ENCODE data around the gene ADK.
"Not testable (repeated sequence)": the region's sequence is repeated elsewhere in the genome, so short reads cannot be mapped to it uniquely, and the experiment has no call there.

The ADK gene

GRCh38 chr10:74146980-74147379, 4.0 kb upstream of the ADK start:
- not testable (repeated sequence) for DNase-seq

- peak in 4 of 5 donors; percentile 77 to 84 (median 80) for DNase-seq
Observed at GRCh38 chr10:74150204-74150989, 624 bp upstream of the ADK start, which contains the start of gene AP3M1. TSS of gene AP3M1 (minus strand) at chr10:74150828. CDS start at chr10:74138379, 12,449 bp downstream.

GRCh38 chr10:74151879-74152722, 1.1 kb downstream of the ADK start:
- DNase-seq: no peak

- DNase-seq: no peak
Observed at GRCh38 chr10:74153123-74153522, 2.1 kb downstream of the ADK start.

GRCh38 chr10:74153676-74154075, 2.7 kb downstream of the ADK start:
- no peak for DNase-seq

- no peak for DNase-seq
Observed at GRCh38 chr10:74156919-74157289, 5.9 kb downstream of the ADK start.

GRCh38 chr10:74160013-74160412, 9.0 kb downstream of the ADK start:
- no peak for DNase-seq

GRCh38 chr10:74163319-74164068, 12.5 kb downstream of the ADK start:
- DNase-seq: no peak

GRCh38 chr10:74164716-74165529, 13.9 kb downstream of the ADK start:
- DNase-seq: no peak

- no peak for DNase-seq
Observed at GRCh38 chr10:74165530-74165901, 14.5 kb downstream of the ADK start.

GRCh38 chr10:74167443-74167842, 16.4 kb downstream of the ADK start:
- no peak for DNase-seq

GRCh38 chr10:74171625-74172024, 20.6 kb downstream of the ADK start:
- no peak for DNase-seq

GRCh38 chr10:74174521-74174920, 23.5 kb downstream of the ADK start:
- DNase-seq: no peak

- DNase-seq: no peak
Observed at GRCh38 chr10:74175510-74176379, 24.7 kb downstream of the ADK start.

GRCh38 chr10:74176380-74177139, 25.5 kb downstream of the ADK start:
- peak; percentile 92 to 98 (median 96) for DNase-seq

- DNase-seq: peak in 2 of 5 donors; percentile 17 to 36
Observed at GRCh38 chr10:74177140-74177677, 26.2 kb downstream of the ADK start.

GRCh38 chr10:74178042-74178791, 27.2 kb downstream of the ADK start:
- DNase-seq: no peak

GRCh38 chr10:74179111-74179710, 28.2 kb downstream of the ADK start:
- no peak for DNase-seq

- no peak for DNase-seq
Observed at GRCh38 chr10:74186678-74187077, 35.7 kb downstream of the ADK start.

All from T-helper 1 cell (primary cell).